ENCODE measurements around the gene LRRN2. TPM values are rescaled to one million over a fixed set of nuclear protein-coding genes. Genes with fewer than 3 reads are reported as not detected.

The LRRN2 gene
- total and polyA plus RNA-seq, 9 of the 15 experiments (the other 6 are each of a cell fraction or from before 2014, with no cell fraction given): 0.05 TPM; not detected in 8

DNA sequence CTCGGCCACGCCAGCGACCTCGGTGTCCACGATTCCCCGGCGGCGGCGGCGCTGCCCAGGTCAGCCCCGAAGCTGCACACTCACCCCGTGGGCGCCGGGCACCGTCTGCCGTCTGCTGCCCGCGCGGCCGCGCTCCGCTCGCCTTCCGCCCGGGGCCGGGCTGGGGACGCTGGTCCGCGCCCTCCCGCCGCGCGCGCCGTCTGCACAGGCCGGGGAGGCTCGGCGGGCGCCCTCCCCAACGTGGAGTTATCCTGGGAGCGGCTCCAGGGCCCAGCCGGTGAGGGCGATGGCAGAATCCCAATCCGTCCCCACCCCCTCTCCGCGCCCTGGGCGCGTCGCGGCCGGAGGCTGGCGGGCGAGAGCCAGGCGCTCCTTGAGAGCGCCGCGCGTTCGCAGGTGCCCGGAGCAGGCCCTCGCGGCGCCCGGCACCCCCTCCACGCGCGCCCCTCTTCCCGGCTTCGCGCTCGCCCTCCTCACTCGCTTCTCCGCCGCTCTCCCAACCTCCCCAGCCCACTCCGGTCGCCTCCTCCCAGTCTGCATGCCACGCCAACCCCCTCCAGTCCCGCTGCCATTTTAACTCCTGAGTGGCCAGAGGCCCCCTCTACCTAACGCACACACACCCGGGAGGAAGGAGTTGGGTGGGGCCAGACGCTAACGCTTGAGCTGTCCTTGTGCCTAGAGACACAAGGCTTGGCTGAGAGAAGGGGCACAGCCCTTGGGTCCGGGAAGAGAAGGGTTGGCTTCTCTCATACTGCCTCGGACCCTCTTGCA is at the start of gene LRRN2 (continued):
- TF ChIP-seq, protein P1, sequence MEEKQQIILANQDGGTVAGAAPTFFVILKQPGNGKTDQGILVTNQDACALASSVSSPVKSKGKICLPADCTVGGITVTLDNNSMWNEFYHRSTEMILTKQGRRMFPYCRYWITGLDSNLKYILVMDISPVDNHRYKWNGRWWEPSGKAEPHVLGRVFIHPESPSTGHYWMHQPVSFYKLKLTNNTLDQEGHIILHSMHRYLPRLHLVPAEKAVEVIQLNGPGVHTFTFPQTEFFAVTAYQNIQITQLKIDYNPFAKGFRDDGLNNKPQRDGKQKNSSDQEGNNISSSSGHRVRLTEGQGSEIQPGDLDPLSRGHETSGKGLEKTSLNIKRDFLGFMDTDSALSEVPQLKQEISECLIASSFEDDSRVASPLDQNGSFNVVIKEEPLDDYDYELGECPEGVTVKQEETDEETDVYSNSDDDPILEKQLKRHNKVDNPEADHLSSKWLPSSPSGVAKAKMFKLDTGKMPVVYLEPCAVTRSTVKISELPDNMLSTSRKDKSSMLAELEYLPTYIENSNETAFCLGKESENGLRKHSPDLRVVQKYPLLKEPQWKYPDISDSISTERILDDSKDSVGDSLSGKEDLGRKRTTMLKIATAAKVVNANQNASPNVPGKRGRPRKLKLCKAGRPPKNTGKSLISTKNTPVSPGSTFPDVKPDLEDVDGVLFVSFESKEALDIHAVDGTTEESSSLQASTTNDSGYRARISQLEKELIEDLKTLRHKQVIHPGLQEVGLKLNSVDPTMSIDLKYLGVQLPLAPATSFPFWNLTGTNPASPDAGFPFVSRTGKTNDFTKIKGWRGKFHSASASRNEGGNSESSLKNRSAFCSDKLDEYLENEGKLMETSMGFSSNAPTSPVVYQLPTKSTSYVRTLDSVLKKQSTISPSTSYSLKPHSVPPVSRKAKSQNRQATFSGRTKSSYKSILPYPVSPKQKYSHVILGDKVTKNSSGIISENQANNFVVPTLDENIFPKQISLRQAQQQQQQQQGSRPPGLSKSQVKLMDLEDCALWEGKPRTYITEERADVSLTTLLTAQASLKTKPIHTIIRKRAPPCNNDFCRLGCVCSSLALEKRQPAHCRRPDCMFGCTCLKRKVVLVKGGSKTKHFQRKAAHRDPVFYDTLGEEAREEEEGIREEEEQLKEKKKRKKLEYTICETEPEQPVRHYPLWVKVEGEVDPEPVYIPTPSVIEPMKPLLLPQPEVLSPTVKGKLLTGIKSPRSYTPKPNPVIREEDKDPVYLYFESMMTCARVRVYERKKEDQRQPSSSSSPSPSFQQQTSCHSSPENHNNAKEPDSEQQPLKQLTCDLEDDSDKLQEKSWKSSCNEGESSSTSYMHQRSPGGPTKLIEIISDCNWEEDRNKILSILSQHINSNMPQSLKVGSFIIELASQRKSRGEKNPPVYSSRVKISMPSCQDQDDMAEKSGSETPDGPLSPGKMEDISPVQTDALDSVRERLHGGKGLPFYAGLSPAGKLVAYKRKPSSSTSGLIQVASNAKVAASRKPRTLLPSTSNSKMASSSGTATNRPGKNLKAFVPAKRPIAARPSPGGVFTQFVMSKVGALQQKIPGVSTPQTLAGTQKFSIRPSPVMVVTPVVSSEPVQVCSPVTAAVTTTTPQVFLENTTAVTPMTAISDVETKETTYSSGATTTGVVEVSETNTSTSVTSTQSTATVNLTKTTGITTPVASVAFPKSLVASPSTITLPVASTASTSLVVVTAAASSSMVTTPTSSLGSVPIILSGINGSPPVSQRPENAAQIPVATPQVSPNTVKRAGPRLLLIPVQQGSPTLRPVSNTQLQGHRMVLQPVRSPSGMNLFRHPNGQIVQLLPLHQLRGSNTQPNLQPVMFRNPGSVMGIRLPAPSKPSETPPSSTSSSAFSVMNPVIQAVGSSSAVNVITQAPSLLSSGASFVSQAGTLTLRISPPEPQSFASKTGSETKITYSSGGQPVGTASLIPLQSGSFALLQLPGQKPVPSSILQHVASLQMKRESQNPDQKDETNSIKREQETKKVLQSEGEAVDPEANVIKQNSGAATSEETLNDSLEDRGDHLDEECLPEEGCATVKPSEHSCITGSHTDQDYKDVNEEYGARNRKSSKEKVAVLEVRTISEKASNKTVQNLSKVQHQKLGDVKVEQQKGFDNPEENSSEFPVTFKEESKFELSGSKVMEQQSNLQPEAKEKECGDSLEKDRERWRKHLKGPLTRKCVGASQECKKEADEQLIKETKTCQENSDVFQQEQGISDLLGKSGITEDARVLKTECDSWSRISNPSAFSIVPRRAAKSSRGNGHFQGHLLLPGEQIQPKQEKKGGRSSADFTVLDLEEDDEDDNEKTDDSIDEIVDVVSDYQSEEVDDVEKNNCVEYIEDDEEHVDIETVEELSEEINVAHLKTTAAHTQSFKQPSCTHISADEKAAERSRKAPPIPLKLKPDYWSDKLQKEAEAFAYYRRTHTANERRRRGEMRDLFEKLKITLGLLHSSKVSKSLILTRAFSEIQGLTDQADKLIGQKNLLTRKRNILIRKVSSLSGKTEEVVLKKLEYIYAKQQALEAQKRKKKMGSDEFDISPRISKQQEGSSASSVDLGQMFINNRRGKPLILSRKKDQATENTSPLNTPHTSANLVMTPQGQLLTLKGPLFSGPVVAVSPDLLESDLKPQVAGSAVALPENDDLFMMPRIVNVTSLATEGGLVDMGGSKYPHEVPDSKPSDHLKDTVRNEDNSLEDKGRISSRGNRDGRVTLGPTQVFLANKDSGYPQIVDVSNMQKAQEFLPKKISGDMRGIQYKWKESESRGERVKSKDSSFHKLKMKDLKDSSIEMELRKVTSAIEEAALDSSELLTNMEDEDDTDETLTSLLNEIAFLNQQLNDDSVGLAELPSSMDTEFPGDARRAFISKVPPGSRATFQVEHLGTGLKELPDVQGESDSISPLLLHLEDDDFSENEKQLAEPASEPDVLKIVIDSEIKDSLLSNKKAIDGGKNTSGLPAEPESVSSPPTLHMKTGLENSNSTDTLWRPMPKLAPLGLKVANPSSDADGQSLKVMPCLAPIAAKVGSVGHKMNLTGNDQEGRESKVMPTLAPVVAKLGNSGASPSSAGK (IDR thresholded peaks at IDR 0.05): no peak
- no peak for TF ChIP-seq DDX20 (tag; IDR thresholded peaks at IDR 0.05; ENCODE audit: low read depth)
- no peak for TF ChIP-seq MIER1 (IDR thresholded peaks at IDR 0.05; ENCODE audit: low read depth)
- TF ChIP-seq ESRRB (CRISPR knock-in tag; IDR thresholded peaks at IDR 0.05; ENCODE audit: borderline replicate concordance): no peak
- TF ChIP-seq, protein P2, sequence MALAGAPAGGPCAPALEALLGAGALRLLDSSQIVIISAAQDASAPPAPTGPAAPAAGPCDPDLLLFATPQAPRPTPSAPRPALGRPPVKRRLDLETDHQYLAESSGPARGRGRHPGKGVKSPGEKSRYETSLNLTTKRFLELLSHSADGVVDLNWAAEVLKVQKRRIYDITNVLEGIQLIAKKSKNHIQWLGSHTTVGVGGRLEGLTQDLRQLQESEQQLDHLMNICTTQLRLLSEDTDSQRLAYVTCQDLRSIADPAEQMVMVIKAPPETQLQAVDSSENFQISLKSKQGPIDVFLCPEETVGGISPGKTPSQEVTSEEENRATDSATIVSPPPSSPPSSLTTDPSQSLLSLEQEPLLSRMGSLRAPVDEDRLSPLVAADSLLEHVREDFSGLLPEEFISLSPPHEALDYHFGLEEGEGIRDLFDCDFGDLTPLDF (CRISPR knock-in tag; IDR thresholded peaks at IDR 0.05): no peak
- TF ChIP-seq, protein P3, sequence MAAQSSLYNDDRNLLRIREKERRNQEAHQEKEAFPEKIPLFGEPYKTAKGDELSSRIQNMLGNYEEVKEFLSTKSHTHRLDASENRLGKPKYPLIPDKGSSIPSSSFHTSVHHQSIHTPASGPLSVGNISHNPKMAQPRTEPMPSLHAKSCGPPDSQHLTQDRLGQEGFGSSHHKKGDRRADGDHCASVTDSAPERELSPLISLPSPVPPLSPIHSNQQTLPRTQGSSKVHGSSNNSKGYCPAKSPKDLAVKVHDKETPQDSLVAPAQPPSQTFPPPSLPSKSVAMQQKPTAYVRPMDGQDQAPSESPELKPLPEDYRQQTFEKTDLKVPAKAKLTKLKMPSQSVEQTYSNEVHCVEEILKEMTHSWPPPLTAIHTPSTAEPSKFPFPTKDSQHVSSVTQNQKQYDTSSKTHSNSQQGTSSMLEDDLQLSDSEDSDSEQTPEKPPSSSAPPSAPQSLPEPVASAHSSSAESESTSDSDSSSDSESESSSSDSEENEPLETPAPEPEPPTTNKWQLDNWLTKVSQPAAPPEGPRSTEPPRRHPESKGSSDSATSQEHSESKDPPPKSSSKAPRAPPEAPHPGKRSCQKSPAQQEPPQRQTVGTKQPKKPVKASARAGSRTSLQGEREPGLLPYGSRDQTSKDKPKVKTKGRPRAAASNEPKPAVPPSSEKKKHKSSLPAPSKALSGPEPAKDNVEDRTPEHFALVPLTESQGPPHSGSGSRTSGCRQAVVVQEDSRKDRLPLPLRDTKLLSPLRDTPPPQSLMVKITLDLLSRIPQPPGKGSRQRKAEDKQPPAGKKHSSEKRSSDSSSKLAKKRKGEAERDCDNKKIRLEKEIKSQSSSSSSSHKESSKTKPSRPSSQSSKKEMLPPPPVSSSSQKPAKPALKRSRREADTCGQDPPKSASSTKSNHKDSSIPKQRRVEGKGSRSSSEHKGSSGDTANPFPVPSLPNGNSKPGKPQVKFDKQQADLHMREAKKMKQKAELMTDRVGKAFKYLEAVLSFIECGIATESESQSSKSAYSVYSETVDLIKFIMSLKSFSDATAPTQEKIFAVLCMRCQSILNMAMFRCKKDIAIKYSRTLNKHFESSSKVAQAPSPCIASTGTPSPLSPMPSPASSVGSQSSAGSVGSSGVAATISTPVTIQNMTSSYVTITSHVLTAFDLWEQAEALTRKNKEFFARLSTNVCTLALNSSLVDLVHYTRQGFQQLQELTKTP (IDR thresholded peaks at IDR 0.05; ENCODE audit: low read depth in 1 of 2, partially characterized antibody in 2 of 2): no peak
- TF ChIP-seq, protein P4, sequence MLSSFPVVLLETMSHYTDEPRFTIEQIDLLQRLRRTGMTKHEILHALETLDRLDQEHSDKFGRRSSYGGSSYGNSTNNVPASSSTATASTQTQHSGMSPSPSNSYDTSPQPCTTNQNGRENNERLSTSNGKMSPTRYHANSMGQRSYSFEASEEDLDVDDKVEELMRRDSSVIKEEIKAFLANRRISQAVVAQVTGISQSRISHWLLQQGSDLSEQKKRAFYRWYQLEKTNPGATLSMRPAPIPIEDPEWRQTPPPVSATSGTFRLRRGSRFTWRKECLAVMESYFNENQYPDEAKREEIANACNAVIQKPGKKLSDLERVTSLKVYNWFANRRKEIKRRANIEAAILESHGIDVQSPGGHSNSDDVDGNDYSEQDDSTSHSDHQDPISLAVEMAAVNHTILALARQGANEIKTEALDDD (IDR thresholded peaks at IDR 0.05): no peak
- no peak for TF ChIP-seq ZBTB17 (CRISPR knock-in tag; IDR thresholded peaks at IDR 0.05)

Measured in K562 (cell line).